Heart left ventricle (tissue), 16 donors: ENCODE results near the gene ABR. TPM values are rescaled to one million over a fixed set of nuclear protein-coding genes. Genes with fewer than 3 reads are reported as not detected.
A peak's percentile ranks its signal among the peaks of the same experiment; 100 is the strongest.

ENCODE experiments used
- ATAC-seq, 4 donors: fragments of 200-7000 bp; cut with Tn5 transposase; one replicate each; pipeline ENCODE4 v1.9.1; 2020 to 2022; ENCODE audit warnings: moderate library complexity in 4 of 4, mild to moderate bottlenecking in 3 of 4, moderate number of reproducible peaks in 1 of 4
- DNase-seq, 5 donors: peaks; one replicate each; pipeline ENCODE4 v3.0.0-alpha.2; 2020
- H3K27ac ChIP-seq, 12 donors: fragments of 200-600 bp; sonication (generic) in 4 of 12; one replicate each; pipeline versions ENCODE4 v1.5.0 to v1.8.0; 2016 to 2022; ENCODE audit warnings: mild to moderate bottlenecking in 2 of 12
- H3K27me3 ChIP-seq, 9 donors: fragments of 200-600 bp; sonication (generic) in 2 of 9; one replicate each; pipeline versions ENCODE4 v1.5.1 to v1.8.0; 2016 to 2022; ENCODE audit warnings: mild to moderate bottlenecking in 3 of 9
- H3K36me3 ChIP-seq, 9 donors: fragments of 200-600 bp; sonication (generic) in 2 of 9; one replicate each; pipeline versions ENCODE4 v1.5.0 to v1.8.0; 2018 to 2022; ENCODE audit warnings: mild to moderate bottlenecking in 2 of 9
- H3K4me1 ChIP-seq, 12 donors: fragments of 200-600 bp; sonication (generic) in 4 of 12; one replicate each; pipeline versions ENCODE4 v1.5.0 to v1.8.0; 2016 to 2022; ENCODE audit warnings: mild to moderate bottlenecking in 3 of 12
- H3K4me3 ChIP-seq, 12 donors: fragments of 200-600 bp; sonication (generic) in 4 of 12; one replicate each; pipeline versions ENCODE4 v1.5.0 to v1.8.0; 2017 to 2022; ENCODE audit warnings: mild to moderate bottlenecking in 9 of 12, moderate library complexity in 4 of 12
- H3K9me3 ChIP-seq, 12 donors: fragments of 200-600 bp; sonication (generic) in 4 of 12; one replicate each; pipeline versions ENCODE4 v1.5.0 to v1.8.0; 2016 to 2022; ENCODE audit warnings: mild to moderate bottlenecking in 1 of 12
- POLR2A ChIP-seq, 2 donors: fragments of 450-650 bp; IDR thresholded peaks; one replicate each; pipeline ENCODE4 v1.6.1; 2017; ENCODE audit warnings: antibody characterized with exemption in 2 of 2, mild to moderate bottlenecking in 2 of 2, moderate library complexity in 2 of 2
- WGBS, 4 donors: extraction: QIAGEN DNeasy Blood & Tissue Kit in 2 of 4; methylation state at CpG; one replicate each; pipeline versions ENCODE4 v1.1.5 to v1.1.7; 2013 to 2018; 5-methylcytosine and 5-hydroxymethylcytosine counted together
- intact Hi-C, 10 donors: fragments of 100-400 bp; cut with DNase I; formaldehyde crosslinking; loops; one replicate each; pipeline versions ENCODE4 v1.11.1 to v1.14.2; 2022
- polyA plus RNA-seq, 2 donors: library from polyadenylated mRNA; stranded (reverse); fragments of 200-250 nt; gene quantifications; one replicate each; pipeline ENCODE4 v1.2.3, GENCODE V29; 2013
- total RNA-seq, 9 donors: library from RNA; depleted of rRNA in 2 of 9; stranded (reverse); fragments of >200 nt in 2 of 9; fragmentation: NEBNext Ultra II Directional in 3 of 9; extraction: Animal tissue kit (Norgen Biotek cat#: 25700) in 3 of 9; gene quantifications; one replicate each; pipeline versions ENCODE4 v1.1.0 to v1.2.4, GENCODE V29; 2016 to 2023
- TF ChIP-seq, protein P1 (sequence below), 12 donors: fragments of 200-600 bp; sonication (generic) in 4 of 12; IDR thresholded peaks; one replicate each; pipeline versions ENCODE4 v1.5.0 to v1.8.0; 2018 to 2022; ENCODE audit warnings: antibody characterized with exemption in 12 of 12, mild to moderate bottlenecking in 5 of 12
- donor health status: ischemic (EF 13 %, LVEDD 7.1; RV severe dilation, severe dysfunction).
- donor health status: healthy with polysubstance abuse.
- donor health status: DM: no; HTN: yes; CAD: no.
- donor health status: DM: no; HTN: no; CAD: no.
- donor health status: ischemic (EF 25% LVEDD 6.9; RV normal size, moderate dysfunction).
- donor health status: ischemic (EF 25% LVEDD 5.7; RV mildly dilated, moderate dysfunction).
- donor health status: healthy.
- donor health status: DM: yes; HTN: yes; CAD: no.
- donor health status: ischemic (EF 35%, LVEDD 5.7; RV mildly dilated, moderate dysfunction).
- donor health status: nonischemic (EF 11% LVEDD 7.7; RV severe dilation, severe dysfunction).
- donor health status: DM: yes; HTN: yes; CAD: no.
- donor health status: PGD.
- donor health status: ischemic (EF 29% LVEDD 5.4; RV normal size, mild dysfunction).
- donor health status: nonischemic (EF 23%, LVEDD 6.1; RV moderate dilation, normal function).

The ABR gene
- total and polyA plus RNA-seq, 11 donors = 64.5 to 171 (median 149) TPM

DNA sequence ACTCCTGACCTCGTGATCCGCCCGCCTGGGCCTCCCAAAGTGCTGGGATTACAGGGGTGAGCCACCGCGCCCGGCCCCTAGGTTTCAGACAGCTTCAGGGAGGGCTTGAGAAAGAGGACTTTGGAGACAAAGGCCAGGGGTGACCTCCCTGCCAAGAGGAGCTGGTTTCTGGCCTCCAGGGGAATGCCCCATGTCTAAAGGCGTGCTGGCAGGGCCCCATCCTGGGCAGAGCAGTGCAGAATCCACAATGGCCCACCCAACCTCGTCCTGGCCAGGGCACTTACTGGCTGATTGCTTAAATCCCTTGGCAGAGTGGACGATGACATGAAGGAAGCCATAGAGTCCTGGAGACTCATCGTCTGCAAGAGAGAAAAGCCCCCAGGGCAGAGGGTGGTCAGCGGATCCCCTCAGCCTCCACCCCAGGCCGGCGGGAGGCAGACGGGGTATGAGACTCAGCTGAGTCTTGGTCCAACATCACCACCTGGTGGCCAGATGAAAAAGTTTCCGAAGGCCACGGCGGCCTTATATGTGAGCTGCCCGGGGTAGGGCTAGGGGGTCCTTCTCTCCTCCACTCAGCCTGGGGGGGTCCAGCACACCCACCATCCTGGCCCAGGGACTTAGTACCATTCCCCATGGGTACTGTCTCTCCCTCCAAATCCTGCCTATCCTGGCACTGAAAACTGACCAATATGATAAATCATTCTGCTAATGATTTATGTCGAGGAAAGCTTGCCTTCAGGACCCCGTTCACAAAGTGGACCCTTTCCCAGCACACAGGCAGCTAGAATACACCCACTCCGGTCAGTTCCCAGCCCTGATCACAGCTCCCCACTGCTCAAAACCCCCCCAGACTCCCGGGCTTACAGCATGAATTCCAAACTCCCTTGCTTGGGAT lies 123.8 kb downstream of the ABR start:
- Histone ChIP-seq H3K36me3 (peaks cover 0 to 71% (median 69%) of the 10 kb centered on the region in 9 donors), H3K4me1 (peaks cover 0 to 25% (median 8%) of the 10 kb centered on the region in 12 donors), H3K27me3 (no peaks in the 10 kb centered on the region), H3K27ac (peak overlapping the region in 5 of 12 donors; percentile 19 to 58 (median 43)), H3K9me3 (no peaks in the 10 kb centered on the region), H3K4me3 (no peak overlapping the region)
- WGBS, 4 donors = 45 to 47% (median 46%) methylated on average over 20 to 22 of the region's 22 CpGs
- DNase-seq (peak; percentile 64 to 81 (median 76)), ATAC-seq (peak; percentile 64 to 80 (median 70))
- intact Hi-C loops = loop anchor here (2.0 to 10.0 kb wide), 16 partner anchors 49 to 264 kb away; partner anchors contain the start of gene TIMM22 (in 3 of the 10)
- TF ChIP-seq POLR2A (IDR thresholded peaks at IDR 0.05) = no peak
- TF ChIP-seq, protein P1, sequence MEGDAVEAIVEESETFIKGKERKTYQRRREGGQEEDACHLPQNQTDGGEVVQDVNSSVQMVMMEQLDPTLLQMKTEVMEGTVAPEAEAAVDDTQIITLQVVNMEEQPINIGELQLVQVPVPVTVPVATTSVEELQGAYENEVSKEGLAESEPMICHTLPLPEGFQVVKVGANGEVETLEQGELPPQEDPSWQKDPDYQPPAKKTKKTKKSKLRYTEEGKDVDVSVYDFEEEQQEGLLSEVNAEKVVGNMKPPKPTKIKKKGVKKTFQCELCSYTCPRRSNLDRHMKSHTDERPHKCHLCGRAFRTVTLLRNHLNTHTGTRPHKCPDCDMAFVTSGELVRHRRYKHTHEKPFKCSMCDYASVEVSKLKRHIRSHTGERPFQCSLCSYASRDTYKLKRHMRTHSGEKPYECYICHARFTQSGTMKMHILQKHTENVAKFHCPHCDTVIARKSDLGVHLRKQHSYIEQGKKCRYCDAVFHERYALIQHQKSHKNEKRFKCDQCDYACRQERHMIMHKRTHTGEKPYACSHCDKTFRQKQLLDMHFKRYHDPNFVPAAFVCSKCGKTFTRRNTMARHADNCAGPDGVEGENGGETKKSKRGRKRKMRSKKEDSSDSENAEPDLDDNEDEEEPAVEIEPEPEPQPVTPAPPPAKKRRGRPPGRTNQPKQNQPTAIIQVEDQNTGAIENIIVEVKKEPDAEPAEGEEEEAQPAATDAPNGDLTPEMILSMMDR (IDR thresholded peaks at IDR 0.05) = peak; percentile 68 to 83 (median 80)

- Histone ChIP-seq H3K36me3 (peaks cover 0 to 68% (median 64%) of the 10 kb centered on the region in 9 donors), H3K4me1 (peaks cover 0 to 25% (median 7%) of the 10 kb centered on the region in 12 donors), H3K27me3 (no peaks in the 10 kb centered on the region), H3K9me3 (no peaks in the 10 kb centered on the region), H3K27ac (peak overlapping the region in 1 of 12 donors; percentile 33), H3K4me3 (no peak overlapping the region)
- WGBS, 4 donors = 88 to 92% (median 90%) methylated on average over 16 of the region's 16 CpGs
- intact Hi-C loops = loop anchor here in 9 of 10 donors (2.0 to 10.0 kb wide), 14 partner anchors 48 to 263 kb away; partner anchors contain the start of gene TIMM22 (in 1 of the 9)
- ATAC-seq = no peak
- no peak for TF ChIP-seq POLR2A (IDR thresholded peaks at IDR 0.05)
- TF ChIP-seq, protein P1 (IDR thresholded peaks at IDR 0.05) = no peak
- peak in 2 of 5 donors; percentile 7 to 12 for DNase-seq
These were observed 124.5 kb downstream of the ABR start for GRCh38 chr17:1055231-1055630.

DNA sequence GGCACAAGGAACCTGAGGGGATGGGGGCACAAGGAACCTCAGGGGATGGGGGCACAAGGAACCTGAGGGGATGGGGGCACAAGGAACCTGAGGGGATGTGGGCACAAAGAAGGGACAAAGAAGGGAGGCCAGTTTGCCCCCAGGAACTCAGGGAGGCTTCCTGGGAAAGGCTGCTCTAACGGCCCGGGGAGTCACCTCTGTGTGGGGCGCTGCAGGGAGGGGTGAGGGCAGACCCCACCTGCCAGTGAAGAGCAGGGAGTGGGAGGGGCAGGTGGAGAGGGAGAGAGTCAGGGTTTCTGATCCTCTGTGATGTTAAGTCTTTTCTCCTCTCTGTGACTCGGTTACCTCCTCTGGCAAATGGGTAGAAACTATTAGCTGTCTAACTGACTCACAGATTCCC lies 125.1 kb downstream of the ABR start:
- no peaks in the 10 kb centered on the region for H3K9me3 ChIP-seq
- no peak for ATAC-seq
- 83 to 89% (median 86%) methylated on average over 4 of the region's 4 CpGs for WGBS, 4 donors
- H3K27me3 ChIP-seq = no peaks in the 10 kb centered on the region
- H3K4me1 ChIP-seq = peaks cover 0 to 25% (median 7%) of the 10 kb centered on the region in 12 donors
- peak in 2 of 5 donors; percentile 12 to 18 for DNase-seq
- no peak overlapping the region for H3K4me3 ChIP-seq
- peaks cover 0 to 68% (median 64%) of the 10 kb centered on the region in 9 donors for H3K36me3 ChIP-seq
- H3K27ac ChIP-seq = peak overlapping the region in 1 of 12 donors; percentile 33
- TF ChIP-seq POLR2A (IDR thresholded peaks at IDR 0.05) = no peak
- TF ChIP-seq, protein P1 (IDR thresholded peaks at IDR 0.05) = no peak
- intact Hi-C loops = loop anchor here in 9 of 10 donors (2.0 to 10.0 kb wide), 14 partner anchors 47 to 262 kb away; partner anchors contain the start of gene TIMM22 (in 1 of the 9)
